ENCODE measurements around the gene SLC5A1.

The SLC5A1 gene

GRCh38 chr22:32042924-32043323 is at the start of gene SLC5A1:
Gene SLC5A1 (plus strand): TSS chr22:32043261. CDS start chr22:32043282, 21 bp downstream.
- no peak for DNase-seq (ENCODE audit: low read depth in 2 of 2)

DNA sequence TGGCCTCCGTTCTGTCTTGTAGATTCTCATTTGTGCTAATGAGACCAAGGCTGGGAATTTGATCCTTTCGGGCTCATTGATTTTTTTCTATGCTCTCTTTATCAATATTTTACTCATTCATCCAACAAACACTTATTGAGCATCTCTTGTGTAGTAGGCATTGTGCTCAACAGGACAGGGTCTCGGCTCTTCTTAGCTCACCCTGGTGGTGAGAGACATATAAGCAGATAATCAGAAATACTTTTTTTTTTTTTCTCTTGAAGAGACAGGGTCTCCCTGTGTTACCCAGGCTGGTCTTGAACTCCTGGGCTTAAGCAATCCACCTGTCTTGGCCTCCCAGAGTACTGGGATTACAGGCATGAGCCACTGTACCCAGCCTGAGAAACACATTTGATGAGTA is 48.0 kb upstream of the SLC5A1 start:
- DNase-seq (ENCODE audit: low read depth in 2 of 2): no peak

DNA sequence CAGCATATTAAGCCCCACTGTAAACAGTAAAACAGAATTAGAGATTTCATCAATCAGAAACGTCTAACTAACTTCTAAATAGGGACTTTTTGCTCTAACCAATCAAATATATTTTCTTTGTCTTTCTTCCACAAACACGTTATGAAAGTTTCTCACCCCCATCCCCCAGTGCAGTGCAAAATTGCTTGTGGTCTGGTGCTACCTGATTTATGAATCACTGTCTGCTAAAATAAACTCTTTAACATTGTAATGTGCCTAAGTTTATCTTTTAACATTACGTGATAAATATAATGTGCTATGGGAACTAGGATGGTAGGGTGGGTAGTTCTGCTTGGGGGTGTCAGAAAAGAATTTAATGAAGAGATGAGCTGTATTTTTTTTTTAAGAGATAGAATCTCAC is 47.3 kb upstream of the SLC5A1 start:
- DNase-seq (ENCODE audit: low read depth in 2 of 2): no peak

GRCh38 chr22:31998784-31999385 is 44.2 kb upstream of the SLC5A1 start:
- DNase-seq (ENCODE audit: low read depth in 2 of 2): no peak

GRCh38 chr22:32000181-32000580 is 42.9 kb upstream of the SLC5A1 start:
- no peak for DNase-seq (ENCODE audit: low read depth in 2 of 2)

DNA sequence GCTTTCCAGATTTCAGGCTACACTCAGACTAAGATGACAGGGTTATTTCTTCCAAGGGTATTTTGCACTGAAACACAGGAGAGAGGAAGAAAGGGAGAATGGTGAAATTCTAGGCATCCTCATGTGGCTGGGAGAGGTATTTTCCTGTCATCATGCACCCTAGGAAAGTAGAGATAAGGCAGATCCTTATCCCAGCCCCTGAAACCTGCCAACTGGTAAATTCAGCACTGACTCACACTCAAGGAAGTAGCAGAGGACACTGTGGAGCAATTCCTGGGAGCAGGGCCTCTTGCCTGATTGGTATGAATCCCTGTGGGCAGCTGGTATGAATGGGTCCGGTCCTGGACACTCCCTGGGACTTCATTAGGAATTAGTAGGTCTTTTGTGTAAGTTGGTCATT is 37.6 kb upstream of the SLC5A1 start:
- DNase-seq (ENCODE audit: low read depth in 2 of 2): no peak

- DNase-seq (ENCODE audit: low read depth in 2 of 2): no peak
These were observed 29.9 kb upstream of the SLC5A1 start for GRCh38 chr22:32013200-32013599.

DNA sequence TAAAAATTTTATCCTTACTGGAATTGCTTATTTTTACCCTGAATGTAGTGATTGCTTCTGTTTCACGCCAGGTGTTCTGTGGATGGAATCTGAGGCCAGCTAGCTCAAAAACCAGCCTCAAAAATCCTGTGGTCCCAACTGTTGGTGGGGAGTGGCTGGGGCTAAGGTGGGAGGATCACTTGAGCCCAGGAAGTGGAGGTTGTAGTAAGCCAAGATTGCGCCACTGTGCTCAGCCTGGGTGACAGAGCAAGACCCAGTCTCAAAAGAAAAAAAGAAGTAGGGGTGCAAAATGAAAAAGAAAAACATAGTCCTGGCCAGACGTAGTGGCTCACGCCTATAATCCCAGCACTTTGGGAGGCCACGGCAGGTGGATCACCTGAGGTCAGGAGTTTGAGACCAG is 27.0 kb upstream of the SLC5A1 start:
- DNase-seq (ENCODE audit: low read depth in 2 of 2): no peak

DNA sequence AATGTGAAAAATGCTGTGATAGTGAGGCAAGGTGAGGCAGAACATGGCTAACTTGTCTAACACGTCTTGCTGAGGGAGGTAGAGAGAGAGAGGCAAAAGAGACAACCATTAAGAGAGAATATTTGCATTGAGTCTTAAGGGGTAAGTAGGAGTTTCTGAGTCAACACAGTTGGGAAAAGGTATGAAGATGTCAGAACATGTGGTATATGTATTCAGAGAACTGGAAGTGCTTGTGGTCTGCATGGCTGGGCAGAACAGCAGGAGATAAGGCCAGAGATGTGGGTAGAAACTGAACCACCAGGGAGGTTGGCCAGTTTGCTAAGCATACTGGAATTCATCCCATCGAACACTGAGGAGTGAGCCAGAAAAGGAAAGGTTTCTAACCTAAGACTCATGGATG is 25.0 kb upstream of the SLC5A1 start:
- DNase-seq (ENCODE audit: low read depth in 2 of 2): no peak

DNA sequence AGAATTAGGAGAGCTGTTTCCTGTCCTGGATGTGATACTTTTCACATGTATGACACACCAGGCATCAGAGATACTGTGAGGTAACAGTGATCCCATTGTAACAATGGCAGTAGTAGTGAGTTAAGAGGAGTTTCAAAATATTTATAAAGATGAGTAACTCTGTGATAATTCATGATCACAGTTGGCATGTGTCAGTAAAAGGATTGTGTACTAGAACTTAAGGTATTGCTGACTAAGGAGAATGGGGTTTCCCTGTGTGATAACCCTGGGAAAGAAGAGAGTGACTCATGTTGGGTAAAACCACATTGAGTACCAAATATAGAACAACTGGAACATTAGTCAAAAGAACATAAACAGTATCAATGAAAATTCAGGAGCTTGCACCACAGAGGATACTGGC is 22.9 kb upstream of the SLC5A1 start:
- no peak for DNase-seq (ENCODE audit: low read depth in 2 of 2)

DNA sequence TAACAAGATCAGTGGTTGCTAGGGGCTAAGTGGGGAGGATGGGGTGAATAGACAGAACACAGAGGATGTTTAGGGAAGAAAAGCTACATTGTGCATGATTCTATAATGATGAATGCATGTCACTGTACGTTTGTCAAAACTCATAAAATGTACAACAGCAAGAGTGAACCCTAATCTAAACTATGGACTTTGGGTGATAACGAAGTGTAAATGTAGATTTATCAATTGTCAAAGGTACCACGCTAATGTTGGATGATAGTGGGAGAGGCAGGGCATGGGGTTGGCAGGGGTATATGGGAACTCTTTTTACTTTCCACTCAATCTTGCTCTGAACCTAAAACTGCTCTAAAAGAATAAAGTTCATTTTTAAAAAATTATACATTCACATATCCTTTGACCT is 21.3 kb upstream of the SLC5A1 start:
- DNase-seq (ENCODE audit: low read depth in 2 of 2): no peak

- no peak for DNase-seq (ENCODE audit: low read depth in 2 of 2)
These were observed 19.7 kb upstream of the SLC5A1 start for GRCh38 chr22:32023251-32023827.

DNA sequence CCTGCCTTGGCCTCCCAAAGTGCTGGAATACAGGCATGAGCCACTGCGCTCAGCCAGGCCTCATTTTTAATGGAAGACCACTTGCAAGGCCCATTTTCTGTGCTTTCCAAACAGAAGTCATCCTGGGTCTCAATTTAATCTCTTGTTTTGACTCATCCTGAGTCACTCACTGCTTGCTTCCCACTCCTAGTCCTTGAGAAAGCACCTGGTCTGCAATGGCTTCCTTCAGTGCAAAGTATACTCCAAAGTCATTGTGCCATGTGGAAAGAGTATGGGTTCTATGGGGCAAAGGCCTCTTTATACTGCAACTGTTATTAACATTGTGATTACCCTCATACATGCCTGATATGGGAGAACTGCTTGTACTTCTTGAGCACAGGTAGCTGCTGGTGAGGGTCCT is 18.3 kb upstream of the SLC5A1 start:
- no peak for DNase-seq (ENCODE audit: low read depth in 2 of 2)

DNA sequence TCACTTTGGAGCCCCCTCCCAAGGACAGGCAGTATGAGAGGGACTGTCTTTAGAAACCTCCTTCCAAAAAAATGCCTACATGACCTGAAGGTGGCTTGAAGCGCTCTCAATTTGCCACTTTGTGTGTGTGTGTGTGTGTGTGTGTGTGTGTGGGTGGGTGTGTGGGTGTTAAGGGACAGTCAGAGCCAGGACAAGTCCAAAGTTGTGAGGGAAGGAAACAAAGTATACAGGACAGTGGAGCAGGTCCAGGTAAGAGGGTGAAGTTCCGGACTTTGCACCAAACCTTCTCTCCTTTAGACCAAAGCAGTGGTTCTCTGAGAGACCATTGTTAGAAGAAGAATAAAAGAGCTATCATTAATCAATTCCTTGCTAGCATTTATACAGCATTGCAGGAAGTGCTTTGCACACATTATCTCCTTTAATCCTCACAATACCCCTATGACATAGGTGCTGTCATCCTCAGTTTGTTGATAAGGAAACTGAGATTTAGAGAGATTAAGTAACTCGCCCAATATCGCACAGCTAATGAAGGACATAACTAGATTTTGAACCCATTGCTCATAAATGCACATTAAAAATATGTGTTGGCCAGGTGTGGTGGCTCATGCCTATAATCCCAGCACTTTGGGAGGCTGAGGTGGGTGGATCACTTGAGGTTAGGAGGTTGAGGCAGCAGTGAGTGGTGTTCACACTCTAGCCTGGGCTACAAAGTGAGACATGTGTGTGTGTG is 12.4 kb upstream of the SLC5A1 start:
- DNase-seq (ENCODE audit: low read depth in 2 of 2): no peak

DNA sequence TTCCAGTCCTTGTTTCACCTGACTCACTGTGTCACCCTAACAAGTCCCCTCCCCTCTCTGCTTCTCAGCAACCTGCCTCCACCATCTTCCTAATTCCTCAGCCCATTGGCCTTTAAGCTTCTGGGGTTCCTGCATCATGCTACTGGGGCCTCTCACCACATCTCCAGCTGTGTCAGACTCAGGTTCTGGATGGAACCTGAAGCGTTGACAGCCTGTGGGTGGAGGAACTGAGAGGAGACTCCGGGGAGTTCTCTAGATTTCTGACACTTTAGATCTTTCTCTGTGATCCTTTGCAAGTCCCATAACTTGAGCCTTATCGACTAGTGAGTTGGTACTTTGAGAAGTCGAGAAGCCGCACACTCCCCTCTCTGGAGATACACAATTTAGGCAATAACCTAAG is 11.6 kb upstream of the SLC5A1 start:
- no peak for DNase-seq (ENCODE audit: low read depth in 2 of 2)

GRCh38 chr22:32034275-32034674 is 8.8 kb upstream of the SLC5A1 start:
- DNase-seq (ENCODE audit: low read depth in 2 of 2): no peak

- DNase-seq (ENCODE audit: low read depth in 2 of 2): no peak
These were observed 5.8 kb upstream of the SLC5A1 start for GRCh38 chr22:32037236-32037635.

- DNase-seq (ENCODE audit: low read depth in 2 of 2): no peak
These were observed 2.6 kb upstream of the SLC5A1 start for GRCh38 chr22:32040324-32040904.

DNA sequence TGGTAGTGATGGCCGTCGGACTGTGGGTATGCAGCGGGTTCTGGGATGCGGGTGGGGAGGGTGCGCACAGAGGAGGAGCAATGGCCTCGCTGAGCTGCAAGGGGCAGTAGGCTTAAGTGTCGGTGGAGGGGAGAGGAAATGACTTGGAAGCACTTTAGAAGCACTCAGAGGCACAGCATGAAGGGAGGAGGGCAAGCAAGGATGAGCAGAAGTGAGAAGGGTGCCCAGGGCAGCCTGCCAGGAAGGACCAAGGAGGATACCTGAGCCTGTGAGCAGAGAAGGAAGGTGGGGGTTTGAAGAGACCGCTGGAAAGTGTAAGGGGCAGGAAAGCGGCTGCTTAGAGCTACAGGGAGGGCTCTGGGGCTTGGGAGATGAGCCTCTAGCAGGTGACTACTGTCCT is 330 bp downstream of the SLC5A1 start:
- no peak for DNase-seq (ENCODE audit: low read depth in 2 of 2)

GRCh38 chr22:32044477-32044876 is 1.4 kb downstream of the SLC5A1 start:
- DNase-seq (ENCODE audit: low read depth in 2 of 2): no peak

- no peak for DNase-seq (ENCODE audit: low read depth in 2 of 2)
These were observed 1.9 kb downstream of the SLC5A1 start for GRCh38 chr22:32044913-32045312.

GRCh38 chr22:32048069-32048468 is 5.0 kb downstream of the SLC5A1 start:
- no peak for DNase-seq (ENCODE audit: low read depth in 2 of 2)
